SU-DHL-6 (cell line): Measurements from ENCODE around the gene PPP2R2C.

Experiments used
- H2AFZ ChIP-seq: fragments of 200-600 bp; sonication (generic); 2 replicates; pipeline ENCODE4 v1.6.1; 2014; ENCODE audit warnings: low read depth, mild to moderate bottlenecking, moderate library complexity, mixed read lengths, antibody characterized with exemption, low read length; ENCODE audit not compliant: severe bottlenecking
- H3F3A ChIP-seq: fragments of 200-600 bp; shearing (Covaris generic); 2 replicates; pipeline ENCODE4 v1.6.0; 2016; ENCODE audit warnings: antibody characterized with exemption, mild to moderate bottlenecking; ENCODE audit not compliant: insufficient read depth
- H3K27ac ChIP-seq: fragments of 200-600 bp; sonication (generic); 2 replicates; pipeline ENCODE4 v1.5.1; 2016; ENCODE audit warnings: low read depth, mild to moderate bottlenecking, low read length, moderate library complexity, mixed read lengths
- H3K27me3 ChIP-seq: fragments of 200-600 bp; sonication (generic), shearing (Covaris generic); 2 replicates; pipeline ENCODE4 v1.6.0; 2014; ENCODE audit warnings: mild to moderate bottlenecking, low read length
- H3K36me3 ChIP-seq: fragments of 200-600 bp; sonication (generic); 2 replicates; pipeline ENCODE4 v1.6.1; 2014; ENCODE audit warnings: mild to moderate bottlenecking, low read length, mixed read lengths
- H3K4me2 ChIP-seq: fragments of 300-600, 200-600 bp; shearing (Covaris generic), sonication (generic); 2 replicates; pipeline ENCODE4 v1.6.0; 2014; ENCODE audit warnings: low read length, low read depth, mild to moderate bottlenecking; ENCODE audit not compliant: poor library complexity, severe bottlenecking
- H3K4me3 ChIP-seq: fragments of 200-600 bp; sonication (generic); 2 replicates; pipeline ENCODE4 v1.5.1; 2014; ENCODE audit warnings: antibody characterized with exemption, low read length, mild to moderate bottlenecking, mixed read lengths; ENCODE audit not compliant: insufficient read depth, poor library complexity, severe bottlenecking
- H3K79me2 ChIP-seq: fragments of 200-600 bp; sonication (generic); 2 replicates; pipeline ENCODE4 v1.6.1; 2014; ENCODE audit warnings: mild to moderate bottlenecking, low read length, moderate library complexity; ENCODE audit not compliant: insufficient read depth
- H3K9ac ChIP-seq: fragments of 200-600 bp; sonication (generic); 2 replicates; pipeline ENCODE4 v1.7.0; 2014; ENCODE audit warnings: mild to moderate bottlenecking, low read length
- H3K9me2 ChIP-seq: fragments of 200-600 bp; sonication (generic); replicated peaks from 2 replicates; pipeline ENCODE4 v1.6.1; 2014; ENCODE audit warnings: low read length; ENCODE audit not compliant: insufficient read depth
- H3K9me3 ChIP-seq: fragments of 200-600 bp; sonication (generic); 2 replicates; pipeline ENCODE4 v1.6.1; 2014; ENCODE audit warnings: low read length, mixed read lengths; ENCODE audit not compliant: insufficient read depth
- H4K20me1 ChIP-seq: fragments of 200-600 bp; sonication (generic); 2 replicates; pipeline ENCODE4 v1.6.1; 2014; ENCODE audit warnings: low read depth, mild to moderate bottlenecking, antibody characterized with exemption, low read length, moderate library complexity, mixed read lengths
- CTCF ChIP-seq: fragments of 200-600 bp; sonication (generic); IDR thresholded peaks from one replicate; pipeline ENCODE4 v1.5.1; 2017; ENCODE audit warnings: antibody characterized with exemption, mild to moderate bottlenecking, low read length, moderate library complexity; ENCODE audit not compliant: insufficient read depth, poor library complexity, severe bottlenecking
- EZH2phosphoT487 ChIP-seq: fragments of 200-600 bp; sonication (generic), shearing (Covaris generic); conservative IDR thresholded peaks from 2 replicates; pipeline ENCODE4 v1.6.1; 2018; ENCODE audit warnings: mild to moderate bottlenecking, antibody characterized with exemption, low read length, moderate library complexity, mixed read lengths

PPP2R2C gene

GRCh38 chr4:6351246-6352000, 121.0 kb downstream of the PPP2R2C start:
- Histone ChIP-seq H3F3A (no peaks in the 10 kb centered on the region), H3K9me2 (no peaks in the 10 kb centered on the region), H3K79me2 (no peaks in the 10 kb centered on the region), H3K4me3 (no peak overlapping the region), H3K4me2 (no peak overlapping the region), H3K9me3 (no peaks in the 10 kb centered on the region), H4K20me1 (no peaks in the 10 kb centered on the region), H2AFZ (no peak overlapping the region), H3K9ac (no peak overlapping the region), H3K27ac (no peak overlapping the region), H3K36me3 (no peaks in the 10 kb centered on the region), H3K27me3 (no peaks in the 10 kb centered on the region)
- no peak for TF ChIP-seq EZH2phosphoT487
- no peak for TF ChIP-seq CTCF

GRCh38 chr4:6350646-6351045, 121.8 kb downstream of the PPP2R2C start:
- H3K4me2 ChIP-seq: no peak overlapping the region
- no peaks in the 10 kb centered on the region for H3K27me3 ChIP-seq
- no peaks in the 10 kb centered on the region for H3K79me2 ChIP-seq
- H3F3A ChIP-seq: no peaks in the 10 kb centered on the region
- no peaks in the 10 kb centered on the region for H3K9me3 ChIP-seq
- H3K9me2 ChIP-seq: no peaks in the 10 kb centered on the region
- H3K27ac ChIP-seq: no peak overlapping the region
- TF ChIP-seq EZH2phosphoT487: no peak
- no peaks in the 10 kb centered on the region for H3K36me3 ChIP-seq
- no peaks in the 10 kb centered on the region for H4K20me1 ChIP-seq
- no peak overlapping the region for H3K9ac ChIP-seq
- no peak overlapping the region for H2AFZ ChIP-seq
- no peak overlapping the region for H3K4me3 ChIP-seq

- Histone ChIP-seq H4K20me1 (no peaks in the 10 kb centered on the region), H3K4me3 (no peak overlapping the region), H3K79me2 (no peaks in the 10 kb centered on the region), H3F3A (no peaks in the 10 kb centered on the region), H3K4me2 (no peak overlapping the region), H3K36me3 (no peaks in the 10 kb centered on the region), H3K9me3 (no peaks in the 10 kb centered on the region), H3K27ac (no peak overlapping the region), H3K9ac (no peak overlapping the region), H3K9me2 (no peaks in the 10 kb centered on the region), H2AFZ (no peak overlapping the region), H3K27me3 (no peaks in the 10 kb centered on the region)
- TF ChIP-seq CTCF (no peak), EZH2phosphoT487 (no peak)
These were observed 122.4 kb downstream of the PPP2R2C start for GRCh38 chr4:6349896-6350603.

GRCh38 chr4:6348408-6348807, 124.0 kb downstream of the PPP2R2C start:
- TF ChIP-seq CTCF: no peak
- TF ChIP-seq EZH2phosphoT487: no peak
- Histone ChIP-seq H3K9ac (no peak overlapping the region), H4K20me1 (no peaks in the 10 kb centered on the region), H3K9me3 (no peaks in the 10 kb centered on the region), H3K27me3 (no peaks in the 10 kb centered on the region), H3K36me3 (no peaks in the 10 kb centered on the region), H2AFZ (no peak overlapping the region), H3K27ac (no peak overlapping the region), H3F3A (no peaks in the 10 kb centered on the region), H3K79me2 (no peaks in the 10 kb centered on the region), H3K4me3 (no peak overlapping the region), H3K9me2 (no peaks in the 10 kb centered on the region), H3K4me2 (no peak overlapping the region)
